AG09309 (cell line): ENCODE data around the gene PPP1R15A.
A peak's percentile ranks its signal among the peaks of the same experiment; 100 is the strongest.
"Not testable (repeated sequence)": the region's sequence is repeated elsewhere in the genome, so short reads cannot be mapped to it uniquely, and the experiment has no call there.

Experiments used
- DNase-seq: peaks from one replicate; pipeline ENCODE4 v3.0.0-alpha.2; 2010; ENCODE audit warnings: low read depth
- H3K4me3 ChIP-seq: 2 replicates; pipeline ENCODE4 v1.5.1; 2011; ENCODE audit warnings: mild to moderate bottlenecking, low read depth, low read length, moderate library complexity; ENCODE audit not compliant: control insufficient read depth
- TF ChIP-seq, protein P1 (sequence below): IDR thresholded peaks from 2 replicates; pipeline ENCODE4 v1.5.1; 2011; ENCODE audit warnings: mild to moderate bottlenecking, low read depth, low read length, inconsistent platforms; ENCODE audit not compliant: insufficient read depth, control insufficient read depth; ENCODE audit errors: missing control alignments

PPP1R15A gene

DNA sequence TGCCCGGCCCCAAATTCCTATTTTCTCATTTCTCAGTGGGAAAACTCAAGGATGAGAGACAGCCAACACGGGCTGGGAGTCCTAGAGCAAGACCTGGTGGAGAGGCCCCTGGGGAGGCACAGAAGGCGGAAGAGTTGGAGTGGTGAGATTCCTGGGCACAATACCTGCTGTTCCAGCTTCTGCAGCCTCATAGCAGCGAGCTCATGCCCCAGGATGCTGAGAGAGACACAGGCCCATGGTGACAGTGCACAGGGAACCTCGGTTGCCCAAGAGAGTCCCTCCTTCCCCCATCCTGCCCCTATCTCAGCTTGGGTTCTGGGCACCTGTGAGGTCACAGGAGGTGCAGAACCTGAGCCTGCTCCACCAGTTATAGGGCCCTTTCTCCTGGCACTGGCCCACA, 25.0 kb downstream of the PPP1R15A start:
- TF ChIP-seq, protein P1, sequence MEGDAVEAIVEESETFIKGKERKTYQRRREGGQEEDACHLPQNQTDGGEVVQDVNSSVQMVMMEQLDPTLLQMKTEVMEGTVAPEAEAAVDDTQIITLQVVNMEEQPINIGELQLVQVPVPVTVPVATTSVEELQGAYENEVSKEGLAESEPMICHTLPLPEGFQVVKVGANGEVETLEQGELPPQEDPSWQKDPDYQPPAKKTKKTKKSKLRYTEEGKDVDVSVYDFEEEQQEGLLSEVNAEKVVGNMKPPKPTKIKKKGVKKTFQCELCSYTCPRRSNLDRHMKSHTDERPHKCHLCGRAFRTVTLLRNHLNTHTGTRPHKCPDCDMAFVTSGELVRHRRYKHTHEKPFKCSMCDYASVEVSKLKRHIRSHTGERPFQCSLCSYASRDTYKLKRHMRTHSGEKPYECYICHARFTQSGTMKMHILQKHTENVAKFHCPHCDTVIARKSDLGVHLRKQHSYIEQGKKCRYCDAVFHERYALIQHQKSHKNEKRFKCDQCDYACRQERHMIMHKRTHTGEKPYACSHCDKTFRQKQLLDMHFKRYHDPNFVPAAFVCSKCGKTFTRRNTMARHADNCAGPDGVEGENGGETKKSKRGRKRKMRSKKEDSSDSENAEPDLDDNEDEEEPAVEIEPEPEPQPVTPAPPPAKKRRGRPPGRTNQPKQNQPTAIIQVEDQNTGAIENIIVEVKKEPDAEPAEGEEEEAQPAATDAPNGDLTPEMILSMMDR, result no peak
- no peak overlapping the region for H3K4me3 ChIP-seq
- no peak for DNase-seq

DNA sequence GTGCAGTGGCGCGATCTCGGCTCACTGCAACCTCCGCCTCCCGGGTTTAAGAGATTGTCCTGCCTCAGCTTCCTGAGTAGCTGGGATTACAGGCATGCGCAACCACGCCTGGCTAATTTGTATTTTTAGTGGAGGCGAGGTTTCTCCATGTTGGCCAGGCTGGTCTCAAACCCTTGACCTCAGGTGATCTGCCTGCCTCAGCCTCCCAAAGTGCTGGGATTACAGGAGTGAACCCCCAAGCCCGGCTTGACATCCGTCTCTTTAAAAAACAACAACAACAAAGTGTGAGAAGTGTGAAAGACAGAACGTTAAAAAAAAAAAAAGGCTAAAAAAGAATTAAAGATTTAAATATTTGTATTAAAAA, 27.1 kb downstream of the PPP1R15A start:
- peak overlapping the region; percentile 55 for H3K4me3 ChIP-seq
- not testable (repeated sequence) for DNase-seq

DNA sequence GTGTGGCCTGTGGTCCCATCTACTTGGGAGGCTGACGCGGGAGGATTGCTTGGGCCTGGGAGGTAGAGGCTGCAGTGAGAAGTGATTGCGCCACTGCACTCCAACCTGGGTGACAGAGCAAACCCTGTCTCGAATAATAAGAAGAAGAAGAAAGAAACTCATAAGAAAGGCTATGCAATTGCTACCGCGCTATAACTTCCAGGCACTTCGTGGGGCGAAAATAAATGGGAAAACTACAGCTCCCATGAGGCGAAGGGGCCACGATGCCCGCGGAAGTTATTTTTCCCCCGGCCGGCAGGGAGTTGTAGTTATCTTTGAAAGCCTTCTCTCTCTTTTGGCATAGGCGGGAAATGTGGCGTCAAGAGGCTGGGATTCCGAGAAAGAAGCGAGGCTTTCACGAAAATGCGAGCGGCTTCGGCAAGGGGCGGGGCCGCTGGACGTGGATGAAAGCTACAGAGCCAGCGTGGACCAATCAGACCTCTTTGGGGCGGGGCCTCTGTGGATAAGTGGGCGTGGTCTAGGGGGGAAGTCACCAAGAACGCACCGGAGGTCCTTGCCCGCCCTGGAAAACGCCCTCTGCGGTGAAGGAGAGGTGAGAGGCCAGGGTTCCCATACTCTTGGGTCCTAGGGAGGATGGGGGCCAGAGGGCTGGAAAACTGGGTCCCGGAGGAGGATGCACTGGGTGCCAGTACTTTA, 27.7 kb downstream of the PPP1R15A start, which contains the start of gene NUCB1:
NUCB1 (plus strand) TSS at position 532 of the 696 bp plus-strand sequence. CDS start 485 bp downstream, outside the sequence.
- H3K4me3 ChIP-seq, result peak within 1 kb of the TSS; percentile 55

DNA sequence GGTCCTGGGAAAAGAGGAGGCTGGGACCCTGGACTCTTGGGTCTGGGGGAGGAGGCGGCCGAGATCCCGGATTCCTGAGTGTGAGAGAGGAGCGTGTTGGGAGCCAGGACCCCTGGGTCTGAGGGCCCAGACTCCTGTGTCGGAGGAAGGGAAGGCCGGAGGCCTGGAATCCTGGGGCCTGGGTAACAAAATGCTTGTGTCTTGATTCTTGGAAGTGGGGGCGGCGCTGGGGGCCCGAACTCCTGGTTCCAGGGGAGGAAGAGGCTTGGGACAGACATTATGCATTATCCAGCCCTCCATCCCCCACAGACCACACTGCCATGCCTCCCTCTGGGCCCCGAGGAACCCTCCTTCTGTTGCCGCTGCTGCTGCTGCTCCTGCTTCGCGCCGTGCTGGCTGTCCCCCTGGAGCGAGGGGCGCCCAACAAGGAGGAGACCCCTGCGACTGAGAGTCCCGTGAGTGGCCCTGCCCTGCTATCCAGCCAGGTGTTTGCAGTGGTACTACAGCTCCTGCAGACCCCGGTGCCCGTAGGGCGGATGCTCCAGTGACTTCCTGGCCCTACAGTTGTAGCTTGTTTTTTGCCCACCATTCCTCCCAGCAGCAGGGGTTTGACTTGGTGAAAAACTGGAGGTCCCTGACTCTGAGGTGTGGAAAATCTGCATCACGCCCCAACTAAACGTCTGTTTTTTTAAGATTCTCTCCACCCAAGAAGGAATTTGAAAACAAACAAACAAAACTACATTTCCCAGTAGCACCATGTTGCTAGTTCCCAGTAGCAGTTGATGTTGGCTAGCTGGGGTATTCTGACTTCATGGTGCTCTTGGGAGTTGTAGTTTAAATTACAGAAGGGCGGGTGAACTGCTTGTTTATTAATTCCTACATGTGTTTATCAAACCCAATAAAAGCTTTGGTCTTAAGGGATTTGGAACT, 28.5 kb downstream of the PPP1R15A start:
- H3K4me3 ChIP-seq, result peak overlapping the region; percentile 55
- TF ChIP-seq, protein P1, result no peak
- DNase-seq, result no peak

More for the DNA sequence above, 27.7 kb downstream of the PPP1R15A start, which contains the start of gene NUCB1:
- TF ChIP-seq, protein P1, result peak; percentile 23
- DNase-seq, result peak; percentile 89

DNA sequence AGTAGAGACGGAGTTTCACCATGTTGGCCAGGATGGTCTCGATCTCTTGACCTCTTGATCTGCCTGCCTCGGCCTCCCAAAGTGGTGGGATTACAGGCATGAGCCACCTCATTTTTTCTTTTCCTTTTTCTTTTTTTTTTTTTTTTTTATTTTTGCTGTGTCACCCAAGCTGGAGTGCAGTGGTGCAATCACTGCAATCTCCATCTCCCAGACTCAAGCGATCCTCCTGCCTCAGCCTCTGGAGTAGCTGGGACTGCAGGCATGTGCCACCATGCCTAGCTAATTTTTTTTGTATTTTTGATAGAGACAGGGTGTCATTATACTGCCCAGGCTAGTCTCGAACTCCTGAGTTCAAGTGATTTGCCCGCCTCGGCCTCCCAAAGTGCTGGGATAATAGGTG, 30.1 kb downstream of the PPP1R15A start:
- not testable (repeated sequence) for DNase-seq

DNA sequence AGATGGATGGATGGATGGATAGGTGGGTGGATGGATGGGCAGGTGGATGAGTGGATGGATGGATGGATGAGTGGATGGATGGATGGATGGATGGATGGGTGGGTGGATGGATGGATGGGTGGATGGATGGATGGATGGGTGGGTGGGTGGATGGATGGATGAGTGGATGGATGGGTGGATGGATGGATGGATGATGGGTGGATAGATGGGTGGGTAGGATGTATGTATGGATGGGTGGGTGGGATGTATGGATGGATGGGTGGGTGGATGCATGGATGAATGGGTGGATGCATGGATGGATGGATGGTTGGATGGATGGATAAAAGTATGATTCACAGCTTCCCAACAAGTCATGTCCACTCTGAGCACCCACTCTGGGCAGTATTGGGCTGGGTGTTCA, 31.6 kb downstream of the PPP1R15A start:
- not testable (repeated sequence) for H3K4me3 ChIP-seq, DNase-seq

More for the DNA sequence above, 30.1 kb downstream of the PPP1R15A start:
- not testable (repeated sequence) for H3K4me3 ChIP-seq

DNA sequence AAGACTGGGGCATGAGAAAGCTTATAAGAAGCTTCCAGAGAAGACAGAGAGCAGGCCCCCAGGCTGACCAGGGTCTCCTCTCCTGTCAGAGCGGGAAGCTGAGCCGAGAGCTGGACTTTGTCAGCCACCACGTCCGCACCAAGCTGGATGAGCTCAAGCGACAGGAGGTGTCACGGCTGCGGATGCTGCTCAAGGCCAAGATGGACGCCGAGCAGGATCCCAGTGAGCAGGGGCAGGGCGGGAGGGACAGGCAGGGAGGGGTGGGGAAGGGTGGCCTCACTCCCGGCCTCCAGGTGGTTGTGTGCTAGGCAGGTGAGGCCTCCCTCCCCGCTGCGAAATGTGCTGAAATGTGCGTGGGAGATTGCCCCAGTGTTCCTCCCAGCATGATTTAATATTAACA, 33.4 kb downstream of the PPP1R15A start:
- TF ChIP-seq, protein P1, result no peak

DNA sequence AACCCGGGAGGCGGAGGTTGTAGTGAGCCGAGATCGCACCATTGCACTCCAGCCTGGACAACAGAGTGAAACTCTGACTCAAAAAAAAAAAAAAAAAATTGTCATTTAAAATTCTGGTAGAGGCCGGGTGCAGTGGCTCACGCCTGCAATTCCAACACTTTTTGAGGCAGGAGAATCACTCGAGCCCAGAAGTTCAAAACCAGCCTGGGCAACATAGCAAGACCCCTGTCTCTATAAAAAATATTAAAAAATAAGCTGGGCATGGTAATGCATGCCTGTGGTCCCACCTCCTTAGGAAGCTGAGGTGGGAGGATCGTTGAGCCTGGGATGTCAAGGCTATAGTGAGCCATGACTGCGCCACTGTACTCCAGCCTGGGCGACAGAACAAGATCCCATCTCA, 34.1 kb downstream of the PPP1R15A start:
- no peak overlapping the region for H3K4me3 ChIP-seq
- no peak for DNase-seq
- TF ChIP-seq, protein P1, result no peak

More for the DNA sequence above, 33.4 kb downstream of the PPP1R15A start:
- no peak overlapping the region for H3K4me3 ChIP-seq
- DNase-seq, result no peak
